Testis (tissue), 2 donors: Measurements from ENCODE around the gene GARIN3.

Experiments
- CTCF ChIP-seq, 3 experiments: fragments of 450-650 bp in 2 of 3; fragments of 200-600 bp in 1 of 3; sonication (generic) in 1 of 3; IDR thresholded peaks; one replicate each; pipeline ENCODE4 v1.5.1; 2016 to 2019; ENCODE audit warnings: antibody characterized with exemption in 3 of 3, mild to moderate bottlenecking in 2 of 3, moderate library complexity in 1 of 3
- POLR2A ChIP-seq: fragments of 450-650 bp; IDR thresholded peaks from one replicate; pipeline ENCODE4 v1.6.1; 2017; ENCODE audit warnings: antibody characterized with exemption, mild to moderate bottlenecking, moderate library complexity

- TF ChIP-seq CTCF (IDR thresholded peaks at IDR 0.05) (no peak), POLR2A (no peak)
Observed at GRCh38 chr5:157116483-157116954, 49.5 kb downstream of the GARIN3 start.
